ENCODE results near the gene FOXB1. TPM values are rescaled to one million over a fixed set of nuclear protein-coding genes. Genes with fewer than 3 reads are reported as not detected.

Gene FOXB1
- total RNA-seq, 4 donors from 2014 or later, result not detected

GRCh38 chr15:60021589-60022378 lies 17.7 kb downstream of the FOXB1 start:
- Histone ChIP-seq H3K27ac (no peak overlapping the region), H3K27me3 (no peaks in the 10 kb centered on the region), H3K9me3 (peaks cover 0 to 16% (median 0%) of the 10 kb centered on the region in 4 donors), H3K4me1 (no peaks in the 10 kb centered on the region), H3K36me3 (no peaks in the 10 kb centered on the region), H3K4me3 (no peak overlapping the region)
- DNase-seq (ENCODE audit: low spot score in 2 of 2), result no peak
- TF ChIP-seq, protein P1, sequence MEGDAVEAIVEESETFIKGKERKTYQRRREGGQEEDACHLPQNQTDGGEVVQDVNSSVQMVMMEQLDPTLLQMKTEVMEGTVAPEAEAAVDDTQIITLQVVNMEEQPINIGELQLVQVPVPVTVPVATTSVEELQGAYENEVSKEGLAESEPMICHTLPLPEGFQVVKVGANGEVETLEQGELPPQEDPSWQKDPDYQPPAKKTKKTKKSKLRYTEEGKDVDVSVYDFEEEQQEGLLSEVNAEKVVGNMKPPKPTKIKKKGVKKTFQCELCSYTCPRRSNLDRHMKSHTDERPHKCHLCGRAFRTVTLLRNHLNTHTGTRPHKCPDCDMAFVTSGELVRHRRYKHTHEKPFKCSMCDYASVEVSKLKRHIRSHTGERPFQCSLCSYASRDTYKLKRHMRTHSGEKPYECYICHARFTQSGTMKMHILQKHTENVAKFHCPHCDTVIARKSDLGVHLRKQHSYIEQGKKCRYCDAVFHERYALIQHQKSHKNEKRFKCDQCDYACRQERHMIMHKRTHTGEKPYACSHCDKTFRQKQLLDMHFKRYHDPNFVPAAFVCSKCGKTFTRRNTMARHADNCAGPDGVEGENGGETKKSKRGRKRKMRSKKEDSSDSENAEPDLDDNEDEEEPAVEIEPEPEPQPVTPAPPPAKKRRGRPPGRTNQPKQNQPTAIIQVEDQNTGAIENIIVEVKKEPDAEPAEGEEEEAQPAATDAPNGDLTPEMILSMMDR (IDR thresholded peaks at IDR 0.05), result no peak
- no peak for TF ChIP-seq POLR2A (IDR thresholded peaks at IDR 0.05)
- no peak for TF ChIP-seq EP300 (IDR thresholded peaks at IDR 0.05)
- WGBS, 2 donors, result 78 to 80% methylated on average over 7 of the region's 7 CpGs

GRCh38 chr15:60022379-60022741 lies 18.2 kb downstream of the FOXB1 start:
- H3K27ac ChIP-seq, result no peak overlapping the region
- peaks cover 0 to 10% (median 0%) of the 10 kb centered on the region in 4 donors for H3K9me3 ChIP-seq
- no peaks in the 10 kb centered on the region for H3K4me1 ChIP-seq
- H3K27me3 ChIP-seq, result no peaks in the 10 kb centered on the region
- DNase-seq (ENCODE audit: low spot score in 2 of 2), result no peak
- no peaks in the 10 kb centered on the region for H3K36me3 ChIP-seq
- 41 to 48% methylated on average over 3 of the region's 3 CpGs for WGBS, 2 donors
- TF ChIP-seq, protein P1 (IDR thresholded peaks at IDR 0.05), result no peak
- TF ChIP-seq EP300 (IDR thresholded peaks at IDR 0.05) (no peak), POLR2A (IDR thresholded peaks at IDR 0.05) (no peak)
- H3K4me3 ChIP-seq, result no peak overlapping the region

DNA sequence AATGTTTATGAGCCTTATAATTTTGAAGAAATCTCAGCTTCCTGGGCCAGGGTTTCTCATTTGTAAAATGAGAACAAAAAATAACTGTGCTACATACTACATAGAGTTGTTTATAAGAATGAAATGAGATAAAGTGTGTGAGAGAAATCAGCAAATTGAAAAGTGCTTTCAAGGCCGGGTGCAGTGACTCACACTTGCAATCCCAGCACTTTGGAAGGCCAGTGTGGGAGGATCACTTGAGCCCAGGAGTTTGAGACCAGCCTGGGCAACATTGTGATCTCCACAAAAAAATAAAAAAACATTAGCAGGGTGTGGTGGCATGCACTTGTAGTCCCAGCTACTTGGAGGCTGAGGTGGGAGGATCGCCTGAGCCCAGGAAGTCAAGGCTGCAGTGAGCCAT lies 22.4 kb downstream of the FOXB1 start:
- H3K4me1 ChIP-seq, result no peaks in the 10 kb centered on the region
- peaks cover 0 to 5% (median 0%) of the 10 kb centered on the region in 4 donors for H3K9me3 ChIP-seq
- no peak for TF ChIP-seq EP300 (IDR thresholded peaks at IDR 0.05)
- TF ChIP-seq POLR2A (IDR thresholded peaks at IDR 0.05), result no peak
- TF ChIP-seq, protein P1 (IDR thresholded peaks at IDR 0.05), result no peak
- H3K36me3 ChIP-seq, result no peaks in the 10 kb centered on the region
- WGBS, 2 donors, result 63 to 71% methylated on average over 2 of the region's 2 CpGs
- H3K27ac ChIP-seq, result no peak overlapping the region
- H3K27me3 ChIP-seq, result no peaks in the 10 kb centered on the region
- no peak overlapping the region for H3K4me3 ChIP-seq
- no peak for DNase-seq (ENCODE audit: low spot score in 2 of 2)

DNA sequence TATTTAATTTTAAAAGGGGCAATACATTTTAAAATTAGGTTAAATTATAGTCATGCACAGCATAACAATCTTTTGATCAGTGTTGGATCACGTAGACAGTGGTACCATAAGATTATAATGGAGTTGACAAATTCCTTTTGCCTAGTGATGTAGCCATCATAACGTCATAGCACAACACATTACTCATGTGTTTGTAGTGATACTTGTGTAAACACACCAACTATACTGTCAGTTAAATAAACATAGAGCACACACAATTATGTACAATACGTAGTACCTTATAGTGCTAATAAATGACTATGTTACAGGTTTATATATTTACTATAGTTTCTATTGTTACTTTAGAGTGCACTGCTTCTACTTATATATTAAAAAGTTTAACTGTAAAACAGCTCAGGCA lies 31.2 kb downstream of the FOXB1 start:
- Histone ChIP-seq H3K27ac (no peak overlapping the region), H3K4me3 (no peak overlapping the region), H3K36me3 (no peaks in the 10 kb centered on the region), H3K4me1 (no peaks in the 10 kb centered on the region), H3K27me3 (peaks cover 0 to 18% of the 10 kb centered on the region in 2 donors), H3K9me3 (peaks cover 0 to 5% (median 0%) of the 10 kb centered on the region in 4 donors)
- TF ChIP-seq, protein P1 (IDR thresholded peaks at IDR 0.05), result no peak
- TF ChIP-seq EP300 (IDR thresholded peaks at IDR 0.05) (no peak), POLR2A (IDR thresholded peaks at IDR 0.05) (no peak)
- WGBS, 2 donors, result 72 to 76% methylated on average over 3 of the region's 3 CpGs
- no peak for DNase-seq (ENCODE audit: low spot score in 2 of 2)

- DNase-seq (ENCODE audit: low spot score in 2 of 2), result no peak
- WGBS, 2 donors, result 73 to 79% methylated on average over 3 of the region's 3 CpGs
Measured at GRCh38 chr15:60039316-60039715, 35.2 kb downstream of the FOXB1 start.

More at GRCh38 chr15:60039316-60039715, 35.2 kb downstream of the FOXB1 start:
- Histone ChIP-seq H3K4me1 (no peaks in the 10 kb centered on the region), H3K4me3 (no peak overlapping the region), H3K9me3 (no peaks in the 10 kb centered on the region), H3K36me3 (no peaks in the 10 kb centered on the region), H3K27me3 (peaks cover 0 to 19% of the 10 kb centered on the region in 2 donors), H3K27ac (no peak overlapping the region)
- TF ChIP-seq POLR2A (IDR thresholded peaks at IDR 0.05) (no peak), EP300 (IDR thresholded peaks at IDR 0.05) (no peak)
- TF ChIP-seq, protein P1 (IDR thresholded peaks at IDR 0.05), result no peak
